Ovary (tissue), 9 donors: ENCODE data around the gene ZNF281. TPM values are rescaled to one million over a fixed set of nuclear protein-coding genes. Genes with fewer than 3 reads are reported as not detected.
"Not testable (repeated sequence)": the region's sequence is repeated elsewhere in the genome, so short reads cannot be mapped to it uniquely, and the experiment has no call there.

Experiments
- DNase-seq, 5 donors: peaks; one replicate each; pipeline ENCODE4 v3.0.0-alpha.2; 2019 to 2020
- H3K27ac ChIP-seq, 2 donors: fragments of 200-600 bp; one replicate each; pipeline versions ENCODE4 v1.5.1 to v1.8.0; 2019 to 2022
- H3K27me3 ChIP-seq: fragments of 200-600 bp; one replicate; pipeline ENCODE4 v1.8.0; 2022
- H3K36me3 ChIP-seq: fragments of 200-600 bp; sonication (generic); one replicate; pipeline ENCODE4 v1.5.1; 2019
- H3K4me1 ChIP-seq: one replicate; pipeline ENCODE4 v1.8.1; 2013; ENCODE audit warnings: mild to moderate bottlenecking, moderate library complexity; ENCODE audit not compliant: insufficient read depth
- H3K4me3 ChIP-seq: fragments of 200-600 bp; sonication (generic); one replicate; pipeline ENCODE4 v1.5.1; 2017
- H3K9me3 ChIP-seq, 2 donors: fragments of 200-600 bp in 1 of 2; sonication (generic) in 1 of 2; one replicate each; pipeline versions ENCODE4 v1.5.1 to v1.8.1; 2013 to 2019; ENCODE audit warnings: mild to moderate bottlenecking in 1 of 2, moderate library complexity in 1 of 2
- CTCF ChIP-seq, 3 donors: fragments of 450-650 bp in 2 of 3; fragments of 200-600 bp in 1 of 3; IDR thresholded peaks; one replicate each; pipeline versions ENCODE4 v1.5.1 to v1.8.0; 2016 to 2022; ENCODE audit warnings: antibody characterized with exemption in 3 of 3, mild to moderate bottlenecking in 1 of 3
- EP300 ChIP-seq: sonication (generic); formaldehyde crosslinking; IDR thresholded peaks from one replicate; pipeline ENCODE4 v1.6.1; 2017; ENCODE audit warnings: antibody characterized with exemption
- POLR2A ChIP-seq: fragments of 450-650 bp; IDR thresholded peaks from one replicate; pipeline ENCODE4 v1.6.1; 2017; ENCODE audit warnings: antibody characterized with exemption, mild to moderate bottlenecking, moderate library complexity
- WGBS, 3 donors: extraction: QIAGEN DNeasy Blood & Tissue Kit in 1 of 3; methylation state at CpG; one replicate each; pipeline versions ENCODE4 v1.1.5 to v1.1.7; 2013 to 2017; 5-methylcytosine and 5-hydroxymethylcytosine counted together
- intact Hi-C, 4 donors: fragments of 100-400 bp; cut with DNase I; formaldehyde crosslinking; loops; one replicate each; pipeline versions ENCODE4 v1.11.0 to v1.15.1; 2022 to 2023
- polyA plus RNA-seq, 2 donors: library from polyadenylated mRNA; stranded (reverse); fragments of 200-250 nt in 1 of 2; fragments of 350-450 nt in 1 of 2; fragmentation: Illumina TruSeq in 1 of 2; extraction: RNeasy Lipid Tissue Mini Kit (QIAGEN cat#74804) in 1 of 2; gene quantifications; one replicate each; pipeline ENCODE4 v1.2.3, GENCODE V29; 2013 to 2014
- total RNA-seq, 7 donors: library from RNA; depleted of rRNA in 2 of 7; stranded (reverse); fragments of >200 nt in 2 of 7; fragmentation: NEBNext Ultra II Directional in 3 of 7; extraction: Animal tissue kit (Norgen Biotek cat#: 25700) in 3 of 7; gene quantifications; one replicate each; pipeline versions ENCODE4 v1.1.0 to v1.2.4, GENCODE V29; 2016 to 2023
- donor health status: DM: no; HTN: no; CAD: no; lungs with moderate emphysema.
- donor health status: DM: no; HTN: no; CAD: no.
- donor health status: Bipolar disorder and iron deficiency.
- donor health status: DM: yes; HTN: yes; CAD: no.
- donor health status: DM: no; HTN: no; CAD: no.
- donor health status: DM: yes; HTN: yes; CAD: no.

Gene ZNF281
- total and polyA plus RNA-seq, 9 donors: 3.7 to 12.4 (median 10.7) TPM

GRCh38 chr1:200362421-200362820, 47.4 kb downstream of the ZNF281 start:
- H3K4me1 ChIP-seq: no peaks in the 10 kb centered on the region
- DNase-seq: no peak
- H3K4me3 ChIP-seq: no peak overlapping the region
- WGBS, 3 donors: 90 to 93% (median 90%) methylated on average over 2 of the region's 2 CpGs
- intact Hi-C loops: no loop called here
- TF ChIP-seq POLR2A: no peak
- TF ChIP-seq CTCF (IDR thresholded peaks at IDR 0.05): no peak
- no peak for TF ChIP-seq EP300
- H3K36me3 ChIP-seq: no peaks in the 10 kb centered on the region
- no peaks in the 10 kb centered on the region for H3K27me3 ChIP-seq
- H3K9me3 ChIP-seq: no peaks in the 10 kb centered on the region
- no peak overlapping the region for H3K27ac ChIP-seq

- TF ChIP-seq POLR2A: no peak
- TF ChIP-seq CTCF (IDR thresholded peaks at IDR 0.05): no peak
- no peak for DNase-seq
These were observed 50.1 kb downstream of the ZNF281 start for GRCh38 chr1:200359610-200360163.

GRCh38 chr1:200357925-200358324, 51.9 kb downstream of the ZNF281 start:
- H3K9me3 ChIP-seq, H3K27me3 ChIP-seq: not testable (repeated sequence)
- 72 to 77% (median 72%) methylated on average over 6 of the region's 6 CpGs for WGBS, 3 donors

More at GRCh38 chr1:200359610-200360163, 50.1 kb downstream of the ZNF281 start:
- WGBS, 3 donors: 65 to 78% (median 75%) methylated on average over 3 of the region's 3 CpGs
- no peaks in the 10 kb centered on the region for H3K36me3 ChIP-seq
- intact Hi-C loops: no loop called here
- H3K27ac ChIP-seq: no peak overlapping the region
- no peak overlapping the region for H3K4me3 ChIP-seq
- no peaks in the 10 kb centered on the region for H3K4me1 ChIP-seq
- H3K27me3 ChIP-seq: no peaks in the 10 kb centered on the region
- H3K9me3 ChIP-seq: no peaks in the 10 kb centered on the region

GRCh38 chr1:200355801-200356200, 54.0 kb downstream of the ZNF281 start:
- H3K27me3 ChIP-seq: no peaks in the 10 kb centered on the region
- 90 to 95% (median 92%) methylated on average over 3 of the region's 3 CpGs for WGBS, 3 donors
- TF ChIP-seq EP300 (no peak), POLR2A (no peak), CTCF (IDR thresholded peaks at IDR 0.05) (no peak)
- H3K9me3 ChIP-seq: no peaks in the 10 kb centered on the region
- no peak overlapping the region for H3K27ac ChIP-seq
- H3K4me3 ChIP-seq: no peak overlapping the region
- peaks cover 1% of the 10 kb centered on the region for H3K4me1 ChIP-seq
- intact Hi-C loops: no loop called here
- no peaks in the 10 kb centered on the region for H3K36me3 ChIP-seq
- no peak for DNase-seq

More at GRCh38 chr1:200357925-200358324, 51.9 kb downstream of the ZNF281 start:
- H3K4me3 ChIP-seq, H3K4me1 ChIP-seq, intact Hi-C loops, H3K36me3 ChIP-seq, H3K27ac ChIP-seq, DNase-seq: not testable (repeated sequence)

Other genes with a start within 250 kb of the ZNF281 start
- under 1 TPM in 5 of 7 donors, not detected in 2; 0.03 to 0.40 (median 0.11) TPM for gene KIF14, start 210.7 kb upstream of the ZNF281 start, total RNA-seq
- gene KIF14, start 210.7 kb upstream of the ZNF281 start, polyA plus RNA-seq: under 1 TPM; 0.06 to 0.23 TPM